ENCODE results near the gene PELI2. TPM values are rescaled to one million over a fixed set of nuclear protein-coding genes. Genes with fewer than 3 reads are reported as not detected.

The PELI2 gene
- total RNA-seq, 1 donor, result 3.0 TPM

GRCh38 chr14:56237398-56237797, 119.2 kb downstream of the PELI2 start:
- H3K4me3 ChIP-seq (ENCODE audit: low read depth, low read length), result no peak overlapping the region
- DNase-seq (ENCODE audit: low read depth), result no peak
- TF ChIP-seq CTCF (IDR thresholded peaks at IDR 0.05; ENCODE audit: insufficient read depth, low read depth, low read length), result no peak

- TF ChIP-seq CTCF (IDR thresholded peaks at IDR 0.05; ENCODE audit: insufficient read depth, low read depth, low read length), result no peak
- DNase-seq (ENCODE audit: low read depth), result no peak
- no peak overlapping the region for H3K4me3 ChIP-seq (ENCODE audit: low read depth, low read length)
Observed at GRCh38 chr14:56241461-56241860, 123.2 kb downstream of the PELI2 start.

- no peak for TF ChIP-seq CTCF (IDR thresholded peaks at IDR 0.05; ENCODE audit: insufficient read depth, low read depth, low read length)
- H3K4me3 ChIP-seq (ENCODE audit: low read depth, low read length), result no peak overlapping the region
- DNase-seq (ENCODE audit: low read depth), result no peak
Observed at GRCh38 chr14:56243110-56243509, 124.9 kb downstream of the PELI2 start.

GRCh38 chr14:56244138-56244789, 126.1 kb downstream of the PELI2 start:
- no peak for TF ChIP-seq CTCF (IDR thresholded peaks at IDR 0.05; ENCODE audit: insufficient read depth, low read depth, low read length)
- no peak overlapping the region for H3K4me3 ChIP-seq (ENCODE audit: low read depth, low read length)
- DNase-seq (ENCODE audit: low read depth), result peak; percentile 29

- peak; percentile 47 for DNase-seq (ENCODE audit: low read depth)
- peak; percentile 53 for TF ChIP-seq CTCF (IDR thresholded peaks at IDR 0.05; ENCODE audit: insufficient read depth, low read depth, low read length)
- no peak overlapping the region for H3K4me3 ChIP-seq (ENCODE audit: low read depth, low read length)
Observed at GRCh38 chr14:56247495-56248200, 129.4 kb downstream of the PELI2 start.

- no peak for TF ChIP-seq CTCF (IDR thresholded peaks at IDR 0.05; ENCODE audit: insufficient read depth, low read depth, low read length)
- H3K4me3 ChIP-seq (ENCODE audit: low read depth, low read length), result no peak overlapping the region
- DNase-seq (ENCODE audit: low read depth), result no peak
Observed at GRCh38 chr14:56248442-56248841, 130.2 kb downstream of the PELI2 start.

Data from fibroblast of villous mesenchyme (primary cell).